ENCODE measurements around the gene KCNJ6.

DNA sequence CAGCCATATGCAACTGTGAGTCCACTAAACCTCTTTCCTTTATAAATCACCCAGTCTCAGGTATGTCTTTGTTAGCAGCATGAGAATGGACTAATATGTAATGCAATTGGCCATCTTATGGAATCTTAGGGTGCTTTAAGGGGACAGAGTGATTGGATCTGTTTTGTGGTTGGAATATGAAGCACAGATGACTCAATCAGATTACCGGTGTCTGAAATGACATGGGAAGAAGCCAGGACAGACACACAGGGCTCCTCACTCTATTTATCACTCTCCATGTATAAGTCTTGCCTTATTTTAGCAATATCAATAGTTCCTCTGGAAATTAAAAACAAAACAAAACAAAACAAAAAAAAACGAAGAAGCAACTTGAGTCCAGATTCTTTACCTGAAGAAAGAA is 12.9 kb downstream of the KCNJ6 start:
- no peak for TF ChIP-seq KDM5B (IDR thresholded peaks at IDR 0.05; ENCODE audit: insufficient replicate concordance, low read depth, low read length)
- no peak for TF ChIP-seq POLR2A (conservative IDR thresholded peaks at IDR 0.05)
- TF ChIP-seq KDM1A (IDR thresholded peaks at IDR 0.05): no peak

Measured in K562 (cell line).